IMR-90 (cell line): ENCODE data around the gene PRR5L. TPM values are rescaled to one million over a fixed set of nuclear protein-coding genes. Genes with fewer than 3 reads are reported as not detected.

Experiments
- ATAC-seq: fragments of 200-7000 bp; cut with Tn5 transposase; 2 replicates; pipeline ENCODE4 v1.9.1; 2020; ENCODE audit warnings: low read depth, mild to moderate bottlenecking, moderate library complexity
- BruUV-seq: library from RNA; stranded (reverse); fragments of 400-500 nt; replicated peaks from 2 replicates; lab custom pipeline; 2021; lab: Mats Ljungman, UMichigan
- CTCF ChIA-PET: fragments of 300-600 bp; formaldehyde crosslinking; extraction: SDS; loops from one replicate; lab custom pipeline; 2021; ENCODE audit warnings: antibody characterized with exemption; lab: Yijun Ruan, JAX
- POLR2A ChIA-PET: fragments of 300-600 bp; sonication (Branson Sonifier 250); formaldehyde crosslinking; loops from one replicate; lab custom pipeline; 2022; ENCODE audit warnings: antibody characterized with exemption; ENCODE audit not compliant: unreplicated experiment; lab: Charles Lee
- DNase-seq: peaks from one replicate; pipeline ENCODE4 v3.0.0; 2013
- H2AFZ ChIP-seq: replicated peaks from 2 replicates; pipeline ENCODE3; 2013; ENCODE audit warnings: low read length, mild to moderate bottlenecking; ENCODE audit not compliant: poor library complexity
- H2AK5ac ChIP-seq: 2 replicates; pipeline ENCODE4 v1.6.1; 2013; ENCODE audit warnings: low read depth, low read length, inconsistent platforms
- H2AK9ac ChIP-seq: replicated peaks from 2 replicates; pipeline ENCODE3; 2013; ENCODE audit warnings: mild to moderate bottlenecking, low read depth, low read length, moderate library complexity; ENCODE audit not compliant: poor library complexity
- H2BK120ac ChIP-seq: 2 replicates; pipeline ENCODE4 v1.6.1; 2013; ENCODE audit warnings: low read depth, low read length, inconsistent platforms
- H2BK15ac ChIP-seq: 3 replicates; pipeline ENCODE4 v1.6.1; 2013; ENCODE audit warnings: low read depth, low read length, inconsistent platforms
- H2BK20ac ChIP-seq: 2 replicates; pipeline ENCODE4 v1.6.1; 2013; ENCODE audit warnings: low read depth, mild to moderate bottlenecking, inconsistent platforms, low read length, moderate library complexity
- H2BK5ac ChIP-seq: 2 replicates; pipeline ENCODE4 v1.6.1; 2013; ENCODE audit warnings: mild to moderate bottlenecking, low read depth, low read length, inconsistent platforms; ENCODE audit not compliant: poor library complexity, severe bottlenecking
- H3K14ac ChIP-seq: replicated peaks from 2 replicates; pipeline ENCODE4 v1.6.1; 2013; ENCODE audit warnings: low read depth, low read length, inconsistent platforms
- H3K18ac ChIP-seq: 2 replicates; pipeline ENCODE4 v1.6.1; 2013; ENCODE audit warnings: low read depth, low read length, control low read depth
- H3K23ac ChIP-seq: 2 replicates; pipeline ENCODE4 v1.6.1; 2013; ENCODE audit warnings: low read depth, low read length, inconsistent platforms
- H3K27ac ChIP-seq: 2 replicates; pipeline ENCODE4 v1.5.1; 2013; ENCODE audit warnings: mild to moderate bottlenecking, control low read depth, low read length; ENCODE audit not compliant: insufficient read depth
- H3K27me3 ChIP-seq: 2 replicates; pipeline ENCODE4 v1.6.1; 2013; ENCODE audit warnings: low read length; ENCODE audit not compliant: control insufficient read depth, insufficient read depth
- H3K36me3 ChIP-seq: 2 replicates; pipeline ENCODE4 v1.6.1; 2013; ENCODE audit warnings: low read length, mixed read lengths; ENCODE audit not compliant: control insufficient read depth, insufficient read depth
- H3K4ac ChIP-seq: 2 replicates; pipeline ENCODE4 v1.6.1; 2013; ENCODE audit warnings: low read depth, low read length, inconsistent platforms
- H3K4me1 ChIP-seq: 2 replicates; pipeline ENCODE4 v1.6.1; 2013; ENCODE audit warnings: low read length, mixed read lengths; ENCODE audit not compliant: control insufficient read depth, insufficient read depth
- H3K4me2 ChIP-seq: 2 replicates; pipeline ENCODE4 v1.6.1; 2013; ENCODE audit warnings: low read depth, mild to moderate bottlenecking, control low read depth, low read length, moderate library complexity
- H3K4me3 ChIP-seq: 2 replicates; pipeline ENCODE4 v1.5.1; 2013; ENCODE audit warnings: low read depth, mild to moderate bottlenecking, control low read depth, low read length, moderate library complexity; ENCODE audit not compliant: insufficient read depth
- H3K56ac ChIP-seq: 2 replicates; pipeline ENCODE4 v1.6.1; 2013; ENCODE audit warnings: low read length, inconsistent platforms; ENCODE audit not compliant: insufficient read depth; ENCODE audit errors: extremely low read depth
- H3K79me1 ChIP-seq, 2 experiments: 2 replicates each; pipeline ENCODE4 v1.6.1; 2013; ENCODE audit warnings: low read length in 2 of 2, inconsistent platforms in 1 of 2, low read depth in 1 of 2
- H3K9ac ChIP-seq: 2 replicates; pipeline ENCODE4 v1.6.1; 2013; ENCODE audit warnings: low read depth, low read length, control low read depth
- H3K9me1 ChIP-seq: 2 replicates; pipeline ENCODE4 v1.6.1; 2013; ENCODE audit warnings: low read length, inconsistent platforms; ENCODE audit not compliant: insufficient read depth
- H3K9me3 ChIP-seq: 2 replicates; pipeline ENCODE4 v1.6.1; 2013; ENCODE audit warnings: low read length; ENCODE audit not compliant: control insufficient read depth, insufficient read depth
- H4K20me1 ChIP-seq: 2 replicates; pipeline ENCODE4 v1.6.1; 2013; ENCODE audit warnings: low read length, inconsistent platforms; ENCODE audit not compliant: insufficient read depth
- H4K5ac ChIP-seq: 2 replicates; pipeline ENCODE4 v1.6.1; 2013; ENCODE audit warnings: mild to moderate bottlenecking, low read depth, low read length, control low read depth
- H4K8ac ChIP-seq, 2 experiments: 2 replicates each; pipeline ENCODE4 v1.6.1; 2013; ENCODE audit warnings: low read depth in 2 of 2, low read length in 2 of 2, control low read depth in 1 of 2, inconsistent platforms in 1 of 2
- H4K91ac ChIP-seq: 2 replicates; pipeline ENCODE4 v1.6.1; 2013; ENCODE audit warnings: low read depth, low read length, inconsistent platforms; ENCODE audit not compliant: insufficient read depth
- BHLHE40 ChIP-seq: fragments of 150-350 bp; IDR thresholded peaks from 2 replicates; pipeline ENCODE4 v1.6.1; 2016; ENCODE audit warnings: mild to moderate bottlenecking, low read depth, low read length
- CEBPB ChIP-seq: IDR thresholded peaks from 2 replicates; pipeline ENCODE4 v1.6.1; 2012; ENCODE audit warnings: low read depth, low read length, improper control_type of control experiment
- CTCF ChIP-seq: conservative IDR thresholded peaks from 2 replicates; pipeline ENCODE4 v1.5.1; 2012; ENCODE audit warnings: mild to moderate bottlenecking, low read depth, low read length, improper control_type of control experiment
- ELK1 ChIP-seq: fragments of 150-350 bp; IDR thresholded peaks from 2 replicates; pipeline ENCODE4 v1.6.1; 2016; ENCODE audit warnings: low read depth, mild to moderate bottlenecking, low read length, moderate library complexity, borderline replicate concordance
- FOS ChIP-seq: fragments of 150-350 bp; IDR thresholded peaks from 2 replicates; pipeline ENCODE4 v1.6.1; 2016; ENCODE audit warnings: low read depth, low read length
- MAFK ChIP-seq: IDR thresholded peaks from 2 replicates; pipeline ENCODE4 v1.6.1; 2012; ENCODE audit warnings: low read depth, low read length, improper control_type of control experiment
- MXI1 ChIP-seq: IDR thresholded peaks from 2 replicates; pipeline ENCODE4 v1.6.1; 2012; ENCODE audit warnings: low read depth, mild to moderate bottlenecking, low read length, moderate library complexity, borderline replicate concordance
- NFE2L2 ChIP-seq: fragments of 150-350 bp; IDR thresholded peaks from 2 replicates; pipeline ENCODE4 v1.6.1; 2016; ENCODE audit warnings: low read depth, mild to moderate bottlenecking, low read length
- RAD21 ChIP-seq: IDR thresholded peaks from 2 replicates; pipeline ENCODE4 v1.6.1; 2012; ENCODE audit warnings: low read length, improper control_type of control experiment
- RCOR1 ChIP-seq: IDR thresholded peaks from 2 replicates; pipeline ENCODE4 v1.6.1; 2012; ENCODE audit warnings: mild to moderate bottlenecking, low read length, improper control_type of control experiment; ENCODE audit not compliant: insufficient replicate concordance
- RFX5 ChIP-seq: IDR thresholded peaks from 2 replicates; pipeline ENCODE4 v1.8.0; 2012; ENCODE audit warnings: low read depth, mild to moderate bottlenecking, low read length, moderate library complexity
- USF2 ChIP-seq: fragments of 150-350 bp; IDR thresholded peaks from 2 replicates; pipeline ENCODE4 v1.6.1; 2017; ENCODE audit warnings: mild to moderate bottlenecking, antibody characterized with exemption, low read length, low read depth
- WGBS, 2 experiments: methylation state at CpG; one replicate each; pipeline versions ENCODE4 v1.1.5 to v1.1.7; 2013; ENCODE audit warnings: missing lambda C conversion rate in 2 of 2; ENCODE audit not compliant: insufficient read length in 1 of 2; ENCODE audit errors: extremely low coverage in 2 of 2; 5-methylcytosine and 5-hydroxymethylcytosine counted together
- dilution Hi-C: fragments of 300-500 bp; cut with HindIII; formaldehyde crosslinking; loops from one replicate; pipeline ENCODE4 v1.14.3; 2018; ENCODE audit warnings: low sequenced_read_pairs; ENCODE audit not compliant: unreplicated experiment
- in situ Hi-C: fragments of 300-500 bp; cut with MboI; formaldehyde crosslinking; loops from 3 replicates; pipeline ENCODE4 v1.14.3; 2019; ENCODE audit warnings: low sequenced_read_pairs, inconsistent platforms, mixed read lengths
- intact Hi-C: fragments of 100-400 bp; cut with micrococcal nuclease; formaldehyde crosslinking; loops from 2 replicates; pipeline ENCODE4 v1.10.0; 2022
- polyA plus RNA-seq, 3 experiments: library from polyadenylated mRNA; depleted of rRNA; stranded (reverse); fragments of >200 nt; gene quantifications; 2 replicates each; pipeline ENCODE4 v1.2.3, GENCODE V29; 2012; ENCODE audit warnings: low replicate concordance in 1 of 3
- total RNA-seq: library from RNA; depleted of rRNA; stranded (reverse); fragments of >200 nt; gene quantifications from 2 replicates; pipeline ENCODE4 v1.2.3, GENCODE V29; 2012

Gene PRR5L
- total and polyA plus RNA-seq, 2 of the 4 experiments (the other 2 are of a cell fraction) = 2.9 to 3.6 TPM

- H4K91ac ChIP-seq = no peak overlapping the region
- H3K14ac ChIP-seq = no peak overlapping the region; the same call in 1 of the 2 replicates
- H2AK5ac ChIP-seq = no peak overlapping the region; the same call in 1 of the 2 replicates
- peaks cover 4 to 39% of the 10 kb centered on the region in 2 experiments; a peak in 2 of 4 replicates for H3K79me1 ChIP-seq
- H3K27ac ChIP-seq = no peak overlapping the region
- peaks cover 6% of the 10 kb centered on the region for H3K36me3 ChIP-seq
- no peak overlapping the region for H3K56ac ChIP-seq
- 100% methylated on average over 1 of the region's 5 CpGs; no CpG with 5 or more reads in 1 of the 2 experiments for WGBS, 2 experiments
- no peak for TF ChIP-seq USF2
- TF ChIP-seq MXI1 = no peak
- no peak for TF ChIP-seq RCOR1
- TF ChIP-seq BHLHE40 = no peak
- no peak for TF ChIP-seq CTCF
- TF ChIP-seq MAFK = no peak
- no peak for TF ChIP-seq FOS
- TF ChIP-seq NFE2L2 = no peak
- no peak for TF ChIP-seq RAD21
- no peak for TF ChIP-seq CEBPB
- TF ChIP-seq ELK1 = no peak
- no peak for TF ChIP-seq RFX5
- ChIA-PET POLR2A (no interaction called here), CTCF (interaction anchor here (0.9 to 2.0 kb wide), 4 partner anchors 8 to 209 kb away, joined by 3 to 6 read pairs (median 4); partner anchors contain the start of gene TRAF6)
- peaks cover 6% of the 10 kb centered on the region for H3K9me1 ChIP-seq
- no peak overlapping the region for H2AK9ac ChIP-seq
- no peak overlapping the region for H3K4me3 ChIP-seq
- H2BK15ac ChIP-seq = no peak overlapping the region
- no peak overlapping the region for H3K4ac ChIP-seq
- H3K9ac ChIP-seq = no peak overlapping the region
- in situ Hi-C loops (no loop called here), dilution Hi-C loops (no loop called here), intact Hi-C loops (no loop called here)
- no peak overlapping the region for H2BK120ac ChIP-seq
- H2BK5ac ChIP-seq = peak overlapping the region; percentile 67
- H2AFZ ChIP-seq = no peak overlapping the region
- H3K18ac ChIP-seq = no peak overlapping the region
- H3K4me2 ChIP-seq = no peak overlapping the region
- no peak overlapping the region for H4K8ac ChIP-seq
- no peak overlapping the region for H2BK20ac ChIP-seq
- ATAC-seq (no peak), DNase-seq (peak; percentile 12)
- no TSS peak for BruUV-seq
- no peak overlapping the region for H4K5ac ChIP-seq
- no peaks in the 10 kb centered on the region for H3K27me3 ChIP-seq
- no peaks in the 10 kb centered on the region; the same call in 1 of the 2 replicates for H4K20me1 ChIP-seq
- H3K23ac ChIP-seq = no peak overlapping the region
- H3K9me3 ChIP-seq = no peaks in the 10 kb centered on the region
- peaks cover 7% of the 10 kb centered on the region for H3K4me1 ChIP-seq
Measured at GRCh38 chr11:36501236-36501635, 205.1 kb downstream of the PRR5L start.
